Lower lobe of right lung (tissue), 2 donors: ENCODE data around the gene KRT72. TPM values are rescaled to one million over a fixed set of nuclear protein-coding genes. Genes with fewer than 3 reads are reported as not detected.
A peak's percentile ranks its signal among the peaks of the same experiment; 100 is the strongest.
"Not testable (repeated sequence)": the region's sequence is repeated elsewhere in the genome, so short reads cannot be mapped to it uniquely, and the experiment has no call there.

Experiments used
- ATAC-seq, 2 donors: fragments of 200-7000 bp; cut with Tn5 transposase; one replicate each; pipeline ENCODE4 v1.9.1; 2020 to 2022; ENCODE audit warnings: mild to moderate bottlenecking in 2 of 2, moderate library complexity in 2 of 2
- DNase-seq: peaks from one replicate; pipeline ENCODE4 v3.0.0-alpha.2; 2020
- H3K27ac ChIP-seq: fragments of 200-600 bp; one replicate; pipeline ENCODE4 v1.8.0; 2022
- H3K27me3 ChIP-seq: fragments of 200-600 bp; one replicate; pipeline ENCODE4 v1.8.0; 2022; ENCODE audit warnings: low read depth
- H3K36me3 ChIP-seq: fragments of 200-600 bp; one replicate; pipeline ENCODE4 v1.8.0; 2022; ENCODE audit warnings: mild to moderate bottlenecking
- H3K4me1 ChIP-seq: fragments of 200-600 bp; one replicate; pipeline ENCODE4 v1.8.0; 2022
- H3K4me3 ChIP-seq: fragments of 200-600 bp; one replicate; pipeline ENCODE4 v1.8.0; 2022; ENCODE audit warnings: mild to moderate bottlenecking
- H3K9me3 ChIP-seq: fragments of 200-600 bp; one replicate; pipeline ENCODE4 v1.8.0; 2022
- CTCF ChIP-seq: fragments of 200-600 bp; IDR thresholded peaks from one replicate; pipeline ENCODE4 v1.8.0; 2022; ENCODE audit warnings: antibody characterized with exemption, mild to moderate bottlenecking
- intact Hi-C: fragments of 100-400 bp; cut with DNase I; formaldehyde crosslinking; loops from one replicate; pipeline ENCODE4 v1.11.0; 2022
- total RNA-seq: library from RNA; stranded (reverse); fragmentation: NEBNext Ultra II Directional; extraction: Animal tissue kit (Norgen Biotek cat#: 25700); gene quantifications from one replicate; pipeline ENCODE4 v1.2.1, GENCODE V29; 2021
- donor health status: DM: no; HTN: yes; CAD: no; lungs with severe emphysema.

KRT72 gene
- total RNA-seq, 1 donor from 2014 or later = not detected

- Histone ChIP-seq H3K4me1 (no peaks in the 10 kb centered on the region), H3K27ac (no peak overlapping the region), H3K9me3 (no peaks in the 10 kb centered on the region), H3K4me3 (no peak overlapping the region), H3K27me3 (peaks cover 35% of the 10 kb centered on the region), H3K36me3 (no peaks in the 10 kb centered on the region)
- DNase-seq (no peak), ATAC-seq (no peak)
- intact Hi-C loops = no loop called here
- TF ChIP-seq CTCF = no peak
These were observed 788 bp downstream of the KRT72 start for GRCh38 chr12:52600475-52600874.

- no peak for DNase-seq
These were observed 1.2 kb downstream of the KRT72 start for GRCh38 chr12:52600071-52600470.

GRCh38 chr12:52598966-52599365, 2.3 kb downstream of the KRT72 start:
- intact Hi-C loops = no loop called here
- Histone ChIP-seq H3K36me3 (no peaks in the 10 kb centered on the region), H3K4me1 (no peaks in the 10 kb centered on the region), H3K27ac (no peak overlapping the region), H3K9me3 (no peaks in the 10 kb centered on the region), H3K4me3 (no peak overlapping the region), H3K27me3 (peaks cover 35% of the 10 kb centered on the region)
- ATAC-seq (no peak), DNase-seq (no peak)
- no peak for TF ChIP-seq CTCF

More at GRCh38 chr12:52600071-52600470, 1.2 kb downstream of the KRT72 start:
- Histone ChIP-seq H3K27ac (no peak overlapping the region), H3K27me3 (peaks cover 35% of the 10 kb centered on the region), H3K9me3 (no peaks in the 10 kb centered on the region), H3K4me3 (no peak overlapping the region), H3K4me1 (no peaks in the 10 kb centered on the region), H3K36me3 (no peaks in the 10 kb centered on the region)
- ATAC-seq = no peak
- no peak for TF ChIP-seq CTCF
- intact Hi-C loops = no loop called here

GRCh38 chr12:52594237-52594636, 7.0 kb downstream of the KRT72 start:
- ATAC-seq, H3K27ac ChIP-seq, H3K27me3 ChIP-seq, intact Hi-C loops, H3K4me1 ChIP-seq, H3K4me3 ChIP-seq, DNase-seq, H3K9me3 ChIP-seq, H3K36me3 ChIP-seq: not testable (repeated sequence)

GRCh38 chr12:52591521-52591920, 9.7 kb downstream of the KRT72 start:
- TF ChIP-seq CTCF = no peak
- Histone ChIP-seq H3K36me3 (no peaks in the 10 kb centered on the region), H3K4me3 (no peak overlapping the region), H3K27ac (no peak overlapping the region), H3K4me1 (no peaks in the 10 kb centered on the region), H3K27me3 (peaks cover 8% of the 10 kb centered on the region), H3K9me3 (no peaks in the 10 kb centered on the region)
- no peak for ATAC-seq
- DNase-seq = no peak
- intact Hi-C loops = no loop called here

GRCh38 chr12:52590021-52590420, 11.2 kb downstream of the KRT72 start:
- DNase-seq = no peak
- Histone ChIP-seq H3K9me3 (no peaks in the 10 kb centered on the region), H3K4me3 (no peak overlapping the region), H3K36me3 (no peaks in the 10 kb centered on the region), H3K27me3 (peaks cover 8% of the 10 kb centered on the region), H3K4me1 (no peaks in the 10 kb centered on the region), H3K27ac (no peak overlapping the region)
- intact Hi-C loops = no loop called here
- peak in 1 of 2 donors; percentile 20 for ATAC-seq
- no peak for TF ChIP-seq CTCF
